Middle frontal gyrus (tissue), 1 donor: ENCODE measurements around the gene SLC39A7.

ENCODE experiments used
- DNase-seq: peaks from one replicate; pipeline ENCODE4 v3.0.0-alpha.2; 2015; ENCODE audit warnings: low spot score; ENCODE audit errors: extremely low spot score

Gene SLC39A7, protein sequence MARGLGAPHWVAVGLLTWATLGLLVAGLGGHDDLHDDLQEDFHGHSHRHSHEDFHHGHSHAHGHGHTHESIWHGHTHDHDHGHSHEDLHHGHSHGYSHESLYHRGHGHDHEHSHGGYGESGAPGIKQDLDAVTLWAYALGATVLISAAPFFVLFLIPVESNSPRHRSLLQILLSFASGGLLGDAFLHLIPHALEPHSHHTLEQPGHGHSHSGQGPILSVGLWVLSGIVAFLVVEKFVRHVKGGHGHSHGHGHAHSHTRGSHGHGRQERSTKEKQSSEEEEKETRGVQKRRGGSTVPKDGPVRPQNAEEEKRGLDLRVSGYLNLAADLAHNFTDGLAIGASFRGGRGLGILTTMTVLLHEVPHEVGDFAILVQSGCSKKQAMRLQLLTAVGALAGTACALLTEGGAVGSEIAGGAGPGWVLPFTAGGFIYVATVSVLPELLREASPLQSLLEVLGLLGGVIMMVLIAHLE

DNA sequence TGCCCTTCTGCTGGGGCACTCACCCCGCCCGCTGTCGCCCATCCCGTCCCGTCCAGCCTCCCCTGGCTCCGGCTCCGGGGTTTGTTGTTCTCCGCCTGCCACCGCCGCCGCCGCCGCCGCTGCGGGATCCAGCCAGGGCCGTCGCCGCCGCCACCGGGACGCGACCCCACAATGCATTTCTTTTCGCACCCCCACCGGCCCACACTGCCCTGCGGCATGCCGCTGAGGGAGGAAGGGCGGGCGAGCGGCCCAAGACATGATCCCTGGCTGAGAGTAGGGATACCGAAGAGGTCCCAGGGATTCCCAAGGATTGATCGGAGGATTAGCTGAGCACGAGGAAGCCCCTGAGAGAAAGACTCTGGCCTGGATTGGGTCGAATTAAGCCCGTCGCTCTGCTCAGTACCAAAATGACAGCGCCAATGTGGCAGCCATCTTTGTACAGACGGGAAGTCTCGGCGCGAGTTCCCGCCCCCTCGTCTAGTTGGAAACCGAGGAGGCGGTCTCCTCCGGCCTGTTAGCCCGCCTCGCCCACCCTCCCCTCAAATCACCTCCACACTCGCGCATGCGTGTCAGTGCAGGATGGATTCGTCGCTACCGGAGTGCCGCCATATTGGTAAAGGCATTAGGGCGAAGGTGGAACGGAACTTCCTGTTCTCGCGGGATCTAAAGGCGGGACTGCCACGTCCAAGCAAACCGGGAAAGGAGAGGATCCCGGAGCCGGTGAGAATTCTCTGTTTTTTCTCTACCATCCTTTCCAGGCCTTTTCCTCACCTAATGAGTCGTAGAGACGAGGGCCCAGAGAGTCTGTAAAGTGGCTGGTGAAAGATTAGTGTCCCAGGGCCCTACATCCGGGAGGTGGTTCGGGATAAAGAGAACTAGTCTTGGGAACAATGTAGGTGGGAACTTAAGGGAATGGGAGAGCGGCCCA, at the start of gene SLC39A7, which contains the start of gene RXRB:
SLC39A7 (plus strand) TSS at position 649 of the 928 bp plus-strand sequence. CDS start 379 bp downstream, outside the sequence.
RXRB (minus strand) TSS at position 447 of the 928 bp plus-strand sequence; CDS start at position 258, 189 bp downstream.
- DNase-seq, result peak; percentile 98

DNA sequence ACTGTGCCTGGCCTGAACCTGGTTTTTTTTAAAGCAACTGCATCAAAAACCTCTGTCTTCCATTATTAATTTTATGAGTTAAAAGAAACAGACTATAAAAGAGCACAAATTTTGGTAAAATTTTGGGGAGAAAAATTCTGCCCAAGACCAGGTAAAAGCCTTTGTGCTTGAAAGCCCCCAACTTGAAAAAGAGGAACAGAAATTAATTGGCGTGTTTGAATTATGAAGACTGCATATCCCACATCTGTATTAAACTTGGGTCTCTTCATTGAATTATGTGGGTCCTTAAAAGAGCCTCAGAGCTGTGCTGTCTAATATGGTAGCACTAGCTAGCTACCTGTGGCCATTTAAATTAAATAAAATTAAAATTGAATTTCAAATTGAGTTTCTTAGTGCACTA, 49.6 kb upstream of the SLC39A7 start:
- DNase-seq, result no peak

DNA sequence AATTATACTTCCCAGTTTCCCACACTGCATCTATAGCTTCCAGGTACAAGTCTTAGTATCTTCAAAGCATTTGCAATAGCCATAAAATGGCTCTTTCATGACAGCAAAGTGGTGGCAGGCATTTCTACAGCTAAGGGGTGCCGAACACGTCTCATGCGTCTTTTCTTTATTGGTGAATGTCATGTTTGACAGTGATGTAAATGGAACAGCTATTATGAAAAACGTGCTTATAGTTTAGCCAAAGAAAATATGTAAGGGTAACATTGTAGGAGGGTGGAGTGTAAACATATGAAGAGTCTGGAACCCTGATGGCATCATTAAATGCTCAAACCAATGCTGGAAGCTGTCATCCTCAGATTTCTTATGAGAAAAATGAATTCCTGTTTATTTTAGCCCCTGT, 46.3 kb upstream of the SLC39A7 start:
- no peak for DNase-seq

DNA sequence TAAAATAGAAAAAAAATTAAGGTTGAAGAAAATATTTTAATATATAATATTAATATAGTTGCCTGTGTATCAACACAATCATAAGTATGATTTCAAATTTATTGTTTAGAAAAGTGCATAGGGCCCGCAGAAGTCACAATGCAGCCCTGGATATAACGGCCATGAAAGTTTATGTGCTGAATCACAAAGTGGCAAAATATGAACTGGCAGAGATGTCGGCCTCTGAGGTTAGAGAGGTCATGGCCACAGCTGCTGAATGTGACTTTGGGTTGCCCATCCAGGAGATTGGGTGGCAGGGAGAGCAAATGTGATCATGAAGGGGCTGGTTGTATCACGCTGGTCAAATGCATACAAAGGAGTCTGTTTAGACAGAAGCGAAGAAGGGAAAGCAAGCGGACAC, 44.1 kb upstream of the SLC39A7 start:
- no peak for DNase-seq

DNA sequence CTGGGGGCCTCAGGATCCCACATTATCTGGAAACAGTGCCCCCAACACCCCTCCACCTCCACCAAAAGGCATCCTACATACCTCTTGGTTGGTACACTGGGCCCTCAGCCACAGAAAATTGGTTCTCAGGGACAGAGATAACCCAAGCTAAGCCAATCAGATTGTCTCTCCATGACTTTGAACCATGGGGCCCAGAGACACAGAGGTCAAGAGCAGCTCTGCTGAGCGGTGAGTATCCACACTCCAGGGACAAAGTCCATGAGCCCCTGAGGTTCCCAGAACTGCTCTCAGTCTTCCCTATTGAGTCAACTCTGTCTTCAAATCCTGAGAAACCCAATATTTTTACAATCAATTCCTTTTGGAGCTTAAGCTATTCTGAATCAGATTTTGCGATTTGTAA, 43.7 kb upstream of the SLC39A7 start:
- DNase-seq, result no peak

DNA sequence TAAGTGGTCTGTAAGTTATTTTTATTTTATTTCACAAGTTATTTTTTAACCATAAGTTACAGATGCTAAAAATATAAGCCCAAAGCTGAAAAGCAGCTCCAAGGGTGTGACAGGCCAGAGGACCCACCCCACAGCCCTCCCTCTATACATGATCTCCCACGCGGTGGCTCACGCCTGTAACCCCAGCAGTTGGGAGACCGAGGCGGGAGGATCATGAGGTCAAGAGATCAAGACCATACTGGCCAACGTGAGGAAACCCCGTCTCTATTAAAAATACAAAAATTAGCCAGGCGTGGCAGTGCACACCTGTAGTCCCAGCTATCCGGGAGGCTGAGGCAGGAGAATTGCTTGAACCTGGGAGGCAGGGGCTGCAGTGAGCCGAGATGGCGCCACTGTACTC, 40.6 kb upstream of the SLC39A7 start:
- DNase-seq, result no peak

DNA sequence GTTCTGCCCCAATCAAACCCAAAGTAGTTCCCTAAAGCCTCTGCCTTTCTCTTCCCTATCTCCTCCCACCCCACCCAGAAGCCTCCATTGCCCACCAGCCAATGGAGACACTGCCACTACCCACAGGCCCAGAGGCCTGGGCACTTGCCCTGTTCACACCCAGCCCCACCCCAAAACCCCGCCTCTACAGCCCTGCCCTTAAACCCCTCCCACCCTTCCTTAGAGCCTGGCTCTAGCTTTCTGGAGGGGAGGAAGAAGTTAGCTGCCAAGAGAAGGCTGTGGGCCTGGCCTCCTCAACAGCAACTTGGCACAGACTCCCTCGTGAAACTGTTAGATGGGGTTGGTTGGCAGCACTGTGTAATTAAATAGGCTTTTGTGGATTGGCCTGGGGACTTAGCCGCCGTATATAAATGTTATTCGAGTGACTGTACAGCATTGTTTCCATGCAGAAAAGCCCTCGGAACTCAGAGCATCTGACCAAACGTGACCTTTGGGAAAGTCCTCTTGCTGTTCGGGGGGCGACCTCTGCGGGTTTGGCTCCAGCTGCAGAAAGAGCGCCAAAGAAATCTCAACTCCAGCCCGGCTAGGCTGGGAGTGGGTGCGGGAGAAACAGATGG, 39.8 kb upstream of the SLC39A7 start:
- no peak for DNase-seq

DNA sequence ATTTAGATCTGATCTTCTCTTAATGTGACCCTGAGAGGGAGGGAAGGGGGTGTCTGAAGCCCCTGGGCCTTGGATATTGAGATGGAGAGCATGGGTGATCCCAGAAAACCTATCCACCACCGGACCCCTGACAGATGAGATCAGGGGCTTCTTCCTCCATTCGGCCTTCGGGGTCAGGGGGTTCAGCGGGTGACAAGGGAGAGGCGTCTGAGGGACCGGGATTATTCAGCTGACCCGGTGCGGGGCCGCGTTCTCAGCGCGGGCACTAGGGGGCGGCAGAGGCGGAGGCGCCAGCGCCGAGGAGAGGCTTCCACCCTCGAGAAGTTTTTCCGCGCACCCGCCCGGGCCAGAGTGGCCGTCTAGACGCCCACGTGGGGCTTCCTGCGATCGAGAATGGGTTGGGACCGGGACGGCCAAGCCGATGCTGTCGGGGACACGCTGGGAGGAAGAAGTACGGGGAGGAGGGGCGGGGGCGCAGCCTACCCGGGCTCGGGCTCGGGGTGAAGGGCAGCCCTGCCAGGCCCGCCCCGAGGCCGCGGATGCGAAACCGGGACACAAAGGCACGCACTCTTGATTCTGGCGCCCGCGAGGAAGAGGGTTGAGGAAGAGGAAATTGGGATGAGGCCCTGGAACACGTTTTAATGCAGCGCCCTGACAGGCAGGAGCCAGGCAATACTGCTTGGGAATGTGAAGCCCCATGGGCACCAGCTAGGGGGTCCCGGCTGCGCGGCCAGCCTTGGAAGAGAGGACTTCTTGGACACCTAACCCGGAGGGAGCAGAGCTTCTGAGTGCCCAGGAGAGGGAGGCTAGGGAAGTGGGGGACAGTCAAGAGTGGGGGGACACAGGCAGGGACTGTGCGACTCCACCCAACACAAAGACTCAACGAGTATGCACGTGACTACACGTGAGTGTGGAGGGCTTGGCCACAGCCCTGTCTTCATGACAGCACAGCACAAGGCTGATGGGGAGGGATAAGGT, 39.0 kb upstream of the SLC39A7 start:
- DNase-seq, result peak; percentile 27

DNA sequence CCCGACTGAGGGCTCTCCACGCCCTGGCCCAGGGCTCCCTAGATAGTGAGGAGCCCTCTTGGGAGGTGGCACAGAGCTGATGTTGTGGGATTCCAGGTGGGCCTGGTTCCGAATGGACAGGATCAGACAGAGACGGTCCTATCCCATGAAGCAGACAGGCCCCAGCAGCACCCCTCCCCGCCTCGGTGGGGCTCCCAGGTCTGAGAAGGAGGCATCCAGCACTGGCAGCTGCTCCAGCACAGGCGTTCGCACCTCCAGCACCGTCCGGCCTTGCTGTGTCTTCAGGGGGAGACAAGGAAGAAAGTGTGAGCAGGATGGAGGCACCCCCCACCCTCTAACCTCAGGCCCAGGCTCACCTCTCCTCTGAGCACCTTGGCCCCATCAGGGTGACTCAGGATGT, 37.1 kb upstream of the SLC39A7 start:
- DNase-seq, result no peak

DNA sequence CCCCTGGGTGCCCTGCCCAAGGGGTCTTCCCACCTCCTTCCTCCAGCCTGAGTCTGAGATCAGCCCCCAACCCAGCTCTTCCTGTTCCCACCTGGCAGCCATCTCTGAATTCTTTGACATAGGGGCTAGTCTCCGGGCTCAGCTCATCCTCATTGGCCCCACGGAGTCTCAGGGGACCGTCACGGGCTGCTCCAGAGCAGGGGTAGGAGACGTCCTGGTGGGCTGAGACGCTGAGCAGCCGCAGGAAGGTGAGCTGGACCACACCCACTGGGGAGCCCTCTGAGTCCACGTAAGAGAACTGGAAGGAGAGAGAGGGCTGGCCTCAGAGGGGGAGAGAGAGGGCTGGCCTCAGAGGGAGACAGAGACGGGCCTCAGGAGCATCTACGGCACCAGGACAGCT, 36.5 kb upstream of the SLC39A7 start:
- DNase-seq, result no peak

DNA sequence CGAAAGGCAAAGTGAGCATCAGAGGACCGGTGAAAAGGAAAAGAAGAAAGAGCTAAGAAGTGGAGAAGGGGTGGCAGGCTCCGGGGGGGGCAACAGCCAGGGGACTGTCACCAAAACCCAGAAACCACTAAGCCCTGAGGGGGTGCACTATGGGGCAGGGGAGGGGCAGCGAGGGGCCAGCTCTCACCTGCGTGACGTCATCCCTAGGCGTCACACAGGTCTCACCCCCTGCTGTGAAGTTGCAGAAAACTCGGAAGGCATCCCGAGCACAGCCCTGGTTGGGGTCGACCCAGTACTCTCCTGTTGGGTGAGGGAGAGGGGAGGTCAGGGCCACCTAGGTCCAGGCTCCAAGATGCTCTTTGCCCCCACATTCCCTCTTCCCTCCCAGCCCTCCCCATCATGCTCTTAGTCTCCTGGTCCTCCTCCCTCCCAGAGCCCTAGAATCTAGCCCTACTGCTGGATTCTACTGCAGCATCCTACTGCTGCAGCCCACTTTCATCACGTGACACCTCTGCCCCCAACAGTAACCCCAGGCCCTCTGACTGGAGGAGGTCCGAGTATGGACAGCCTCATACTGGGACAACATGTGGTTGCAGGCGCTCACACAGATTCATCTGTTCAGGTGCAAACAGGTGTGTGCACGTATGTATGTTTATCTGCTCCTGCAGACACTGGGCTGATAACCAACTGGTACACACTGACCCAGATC, 35.8 kb upstream of the SLC39A7 start:
- no peak for DNase-seq

DNA sequence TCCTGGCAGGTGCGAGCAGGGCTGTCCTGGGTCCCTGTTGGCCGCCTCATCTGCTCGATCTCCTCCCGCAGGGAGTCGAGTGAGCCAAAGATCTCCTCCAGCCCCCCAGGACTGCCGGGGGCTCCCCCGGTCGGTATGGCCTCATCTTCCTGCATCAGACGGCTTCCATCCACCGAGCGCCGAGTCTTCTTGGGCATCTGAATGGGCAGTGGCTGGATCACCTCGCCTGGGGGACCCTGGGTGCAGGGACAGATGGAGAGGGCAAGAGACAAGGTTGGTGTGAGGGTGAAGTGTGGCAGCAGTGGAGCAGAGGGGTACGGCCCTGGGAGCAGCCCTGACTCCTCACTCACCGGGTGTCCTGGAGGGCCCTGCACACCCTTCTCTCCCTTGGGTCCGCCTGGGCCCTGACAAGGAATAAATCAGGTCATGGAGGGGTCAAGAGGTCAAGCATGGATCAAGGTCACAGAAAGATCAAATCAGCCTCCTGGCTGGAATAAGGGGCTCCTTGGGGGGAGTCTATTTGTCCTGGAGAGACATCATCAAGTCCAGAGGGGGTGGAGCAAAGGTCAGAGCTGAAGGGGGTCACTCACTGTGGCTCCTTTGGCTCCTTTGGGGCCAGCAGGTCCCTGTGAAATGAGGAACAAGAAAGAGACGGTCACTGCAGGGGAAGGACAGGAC, 34.9 kb upstream of the SLC39A7 start:
- no peak for DNase-seq

DNA sequence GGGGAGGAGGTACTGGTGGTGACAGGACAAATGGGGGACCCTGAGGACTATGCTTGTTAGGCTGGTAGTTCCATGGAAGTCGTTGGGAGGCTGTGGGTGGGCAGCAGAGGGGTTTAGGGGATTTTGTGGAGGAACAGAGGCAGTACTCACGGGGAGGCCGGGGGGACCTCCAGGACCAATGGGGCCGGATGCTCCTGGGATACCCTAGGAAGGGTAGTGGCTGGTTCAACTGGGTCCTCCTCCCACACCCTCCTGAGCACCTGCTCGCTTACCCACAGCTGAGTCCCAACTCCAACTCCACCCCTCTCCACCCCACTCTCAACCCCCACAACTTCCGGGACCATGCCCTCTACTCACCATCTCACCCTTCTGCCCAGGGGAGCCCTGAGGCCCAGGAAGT, 34.3 kb upstream of the SLC39A7 start:
- no peak for DNase-seq

DNA sequence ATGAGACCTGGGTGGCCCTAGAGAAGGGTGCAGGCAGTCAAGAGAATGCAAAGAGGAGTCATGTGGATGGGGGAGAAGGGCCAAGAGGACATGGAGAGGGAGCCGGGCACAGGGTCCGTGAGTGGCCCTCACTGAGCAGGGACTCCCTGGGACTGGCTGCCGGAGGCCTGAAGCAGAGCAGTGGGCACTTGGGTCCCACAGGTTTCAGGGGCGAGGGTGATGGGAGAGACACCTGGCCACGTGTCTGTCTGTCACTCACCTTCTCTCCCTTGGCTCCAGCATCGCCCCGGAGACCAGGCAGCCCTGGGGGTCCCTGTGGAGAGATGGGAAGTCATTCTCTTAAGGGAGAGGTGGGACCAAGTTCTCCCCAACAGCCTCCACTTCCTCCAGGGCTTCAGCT, 33.9 kb upstream of the SLC39A7 start:
- no peak for DNase-seq

DNA sequence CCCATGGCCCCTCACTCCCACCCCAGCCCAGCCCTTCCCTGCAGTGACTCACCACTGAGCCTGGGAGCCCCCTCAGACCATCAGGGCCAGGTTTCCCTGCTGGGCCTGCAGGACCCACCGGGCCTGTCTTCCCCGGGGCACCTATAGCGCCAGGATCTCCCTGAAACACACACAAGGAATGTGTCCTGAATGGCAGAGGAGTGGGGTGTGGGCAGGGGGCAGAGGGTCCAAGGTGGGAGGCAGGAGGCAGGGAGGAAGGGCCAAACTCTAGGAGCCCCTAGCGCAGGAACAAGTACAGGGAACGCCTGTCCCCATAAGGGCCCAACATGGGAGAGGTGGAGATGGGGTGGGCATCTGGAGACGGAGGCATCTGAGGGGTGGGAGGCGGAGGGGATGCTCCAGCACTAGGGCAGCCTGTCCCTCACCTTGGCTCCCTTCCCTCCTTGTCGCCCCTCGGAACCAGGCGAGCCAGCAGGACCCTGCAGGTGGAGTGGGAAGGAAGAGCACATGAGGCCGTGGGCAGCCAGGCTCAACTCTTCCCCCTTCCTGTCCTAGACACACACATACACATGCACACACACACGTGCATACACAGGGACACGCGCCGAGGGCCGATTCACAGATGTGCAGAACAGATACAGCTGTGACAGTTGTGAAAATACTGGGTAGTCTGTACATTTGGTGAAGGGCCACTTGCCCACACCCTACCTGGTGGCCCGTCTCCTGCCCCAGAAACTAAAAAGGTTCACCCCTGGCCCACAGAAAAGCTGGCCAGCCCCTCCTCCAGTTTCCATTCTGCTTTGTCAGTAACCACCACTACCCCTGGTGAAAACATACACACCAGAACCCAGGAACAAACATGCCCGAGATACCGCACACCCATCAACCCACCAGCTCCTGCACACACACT, 33.0 kb upstream of the SLC39A7 start:
- DNase-seq, result no peak

DNA sequence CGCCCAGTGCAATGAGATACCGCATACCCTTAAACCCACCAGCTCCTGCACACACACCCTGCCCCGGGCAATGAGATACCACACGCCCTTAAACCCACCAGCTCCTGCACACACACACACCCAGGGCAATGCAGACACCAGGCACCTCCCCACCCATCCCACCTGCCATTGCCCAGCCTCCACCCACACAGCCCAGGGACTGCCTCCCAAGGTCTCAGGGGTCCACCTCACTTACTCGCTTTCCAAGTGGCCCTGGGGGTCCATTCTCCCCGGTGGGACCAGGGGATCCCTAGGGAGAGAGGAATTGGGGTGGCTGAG, 32.4 kb upstream of the SLC39A7 start:
- no peak for DNase-seq

DNA sequence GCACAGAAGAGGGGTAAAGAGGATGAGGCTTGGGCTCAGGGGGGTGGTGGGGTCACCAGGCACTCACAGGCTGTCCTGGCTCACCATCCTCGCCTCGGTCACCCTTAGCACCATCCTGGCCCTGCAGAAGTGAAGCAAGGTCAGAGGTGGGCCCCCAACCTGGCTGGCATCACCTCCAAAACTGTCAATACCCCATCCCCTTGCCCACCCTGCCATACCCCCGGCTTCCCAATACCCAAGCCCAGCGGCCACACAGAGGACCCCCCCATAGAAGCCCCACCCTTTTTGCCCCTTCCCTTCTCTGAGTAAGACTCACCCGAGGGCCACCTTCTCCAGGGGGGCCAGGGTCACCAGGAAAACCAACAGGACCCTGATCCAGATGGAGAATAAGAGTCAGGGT, 32.0 kb upstream of the SLC39A7 start:
- no peak for DNase-seq
